Measurements from ENCODE around the gene CDK11B.

DNA sequence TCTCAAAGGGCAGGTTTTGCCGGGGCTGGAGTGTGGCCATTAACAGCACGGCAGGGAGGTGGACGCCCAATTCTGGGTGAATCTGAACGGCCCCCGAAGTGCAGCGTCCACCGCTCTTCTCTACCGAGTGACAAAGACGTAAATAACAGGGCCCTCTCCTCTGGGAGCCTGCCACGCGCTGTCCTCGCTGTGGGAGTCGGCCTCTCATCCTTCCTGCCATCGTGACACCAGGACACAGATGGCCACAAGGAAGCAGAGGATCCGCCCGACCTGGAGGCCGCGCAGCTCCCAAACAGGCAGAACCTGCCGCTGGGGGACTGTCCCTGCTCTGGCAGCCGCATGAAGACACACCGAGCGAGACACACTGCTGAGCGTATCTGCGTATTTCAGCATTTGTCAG is 12.1 kb upstream of the CDK11B start:
- TF ChIP-seq POLR2A (IDR thresholded peaks at IDR 0.05): no peak
- TF ChIP-seq, protein P1, sequence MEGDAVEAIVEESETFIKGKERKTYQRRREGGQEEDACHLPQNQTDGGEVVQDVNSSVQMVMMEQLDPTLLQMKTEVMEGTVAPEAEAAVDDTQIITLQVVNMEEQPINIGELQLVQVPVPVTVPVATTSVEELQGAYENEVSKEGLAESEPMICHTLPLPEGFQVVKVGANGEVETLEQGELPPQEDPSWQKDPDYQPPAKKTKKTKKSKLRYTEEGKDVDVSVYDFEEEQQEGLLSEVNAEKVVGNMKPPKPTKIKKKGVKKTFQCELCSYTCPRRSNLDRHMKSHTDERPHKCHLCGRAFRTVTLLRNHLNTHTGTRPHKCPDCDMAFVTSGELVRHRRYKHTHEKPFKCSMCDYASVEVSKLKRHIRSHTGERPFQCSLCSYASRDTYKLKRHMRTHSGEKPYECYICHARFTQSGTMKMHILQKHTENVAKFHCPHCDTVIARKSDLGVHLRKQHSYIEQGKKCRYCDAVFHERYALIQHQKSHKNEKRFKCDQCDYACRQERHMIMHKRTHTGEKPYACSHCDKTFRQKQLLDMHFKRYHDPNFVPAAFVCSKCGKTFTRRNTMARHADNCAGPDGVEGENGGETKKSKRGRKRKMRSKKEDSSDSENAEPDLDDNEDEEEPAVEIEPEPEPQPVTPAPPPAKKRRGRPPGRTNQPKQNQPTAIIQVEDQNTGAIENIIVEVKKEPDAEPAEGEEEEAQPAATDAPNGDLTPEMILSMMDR (IDR thresholded peaks at IDR 0.05): no peak

Measured in heart left ventricle (tissue), 13 donors.